Activated naive CD8-positive, alpha-beta T cell treated with anti-CD3 and anti-CD28 coated beads, Interleukin-2, amount 10 ng/mL, durations not matched to agents 7 days and 5 days (primary cell): ENCODE measurements around the gene STAU1. TPM values are rescaled to one million over a fixed set of nuclear protein-coding genes. Genes with fewer than 3 reads are reported as not detected.
A peak's percentile ranks its signal among the peaks of the same experiment; 100 is the strongest.
"Not testable (repeated sequence)": the region's sequence is repeated elsewhere in the genome, so short reads cannot be mapped to it uniquely, and the experiment has no call there.

Source experiments
- ATAC-seq: fragments of 150-1000 bp; cut with Tn5 transposase; one replicate; pipeline ENCODE4 v1.10.0; 2021; ENCODE audit warnings: low read depth, moderate library complexity
- POLR2A ChIA-PET: fragments of 350-600 bp; sonication (Branson Sonifier 250); formaldehyde crosslinking; loops from one replicate; lab custom pipeline; 2021; ENCODE audit warnings: antibody characterized with exemption; lab: Charles Lee
- DNase-seq: peaks from one replicate; pipeline ENCODE4 v3.0.0; 2021
- H3K27ac Mint-ChIP-seq: one replicate; pipeline ENCODE4 v1.8.0; 2022; ENCODE audit warnings: mild to moderate bottlenecking, mixed read lengths
- H3K27me3 Mint-ChIP-seq: one replicate; pipeline ENCODE4 v1.8.0; 2022; ENCODE audit warnings: mild to moderate bottlenecking, moderate library complexity, mixed read lengths
- H3K36me3 Mint-ChIP-seq: one replicate; pipeline ENCODE4 v1.8.0; 2021; ENCODE audit warnings: mild to moderate bottlenecking, mixed read lengths
- H3K4me1 Mint-ChIP-seq: one replicate; pipeline ENCODE4 v1.8.0; 2021; ENCODE audit warnings: mixed read lengths
- H3K4me3 Mint-ChIP-seq: one replicate; pipeline ENCODE4 v1.8.0; 2022; ENCODE audit warnings: mild to moderate bottlenecking, moderate library complexity, mixed read lengths
- H3K9me3 Mint-ChIP-seq: one replicate; pipeline ENCODE4 v1.8.0; 2021; ENCODE audit warnings: mixed read lengths
- total RNA-seq, 2 experiments: library from RNA; stranded (reverse); gene quantifications; one replicate each; pipeline ENCODE4 v1.2.3, GENCODE V29; 2021

Gene STAU1
- total RNA-seq, 2 experiments from 2014 or later = 52.5 to 54.2 TPM

GRCh38 chr20:49098136-49098535 lies 90.0 kb downstream of the STAU1 start:
- Mint-ChIP-seq H3K27me3 (no peaks in the 10 kb centered on the region), H3K4me3 (no peak overlapping the region), H3K36me3 (peaks cover 65% of the 10 kb centered on the region), H3K4me1 (peaks cover 12% of the 10 kb centered on the region), H3K27ac (no peak overlapping the region), H3K9me3 (no peaks in the 10 kb centered on the region)
- POLR2A ChIA-PET = no interaction called here
- ATAC-seq (no peak), DNase-seq (no peak)

GRCh38 chr20:49097159-49097558 lies 91.0 kb downstream of the STAU1 start:
- Mint-ChIP-seq H3K27me3 (no peaks in the 10 kb centered on the region), H3K9me3 (no peaks in the 10 kb centered on the region), H3K4me3 (no peak overlapping the region), H3K36me3 (peaks cover 55% of the 10 kb centered on the region), H3K27ac (no peak overlapping the region), H3K4me1 (peaks cover 12% of the 10 kb centered on the region)
- no peak for ATAC-seq
- no peak for DNase-seq
- POLR2A ChIA-PET = no interaction called here

GRCh38 chr20:49096203-49096730 lies 91.9 kb downstream of the STAU1 start:
- POLR2A ChIA-PET = no interaction called here
- H3K36me3 Mint-ChIP-seq = peaks cover 47% of the 10 kb centered on the region
- DNase-seq = no peak
- H3K27ac Mint-ChIP-seq = no peak overlapping the region
- peaks cover 11% of the 10 kb centered on the region for H3K4me1 Mint-ChIP-seq
- ATAC-seq = no peak
- H3K4me3 Mint-ChIP-seq = no peak overlapping the region
- no peaks in the 10 kb centered on the region for H3K9me3 Mint-ChIP-seq
- H3K27me3 Mint-ChIP-seq = no peaks in the 10 kb centered on the region

- DNase-seq = no peak
- H3K4me1 Mint-ChIP-seq = peaks cover 2% of the 10 kb centered on the region
- H3K9me3 Mint-ChIP-seq = no peaks in the 10 kb centered on the region
- no peak overlapping the region for H3K27ac Mint-ChIP-seq
- H3K36me3 Mint-ChIP-seq = peaks cover 28% of the 10 kb centered on the region
- POLR2A ChIA-PET = no interaction called here
- no peak for ATAC-seq
- H3K27me3 Mint-ChIP-seq = no peaks in the 10 kb centered on the region
- no peak overlapping the region for H3K4me3 Mint-ChIP-seq
These were observed 96.4 kb downstream of the STAU1 start for GRCh38 chr20:49091762-49092161.

- POLR2A ChIA-PET = no interaction called here
These were observed 97.0 kb downstream of the STAU1 start for GRCh38 chr20:49091104-49091503.

GRCh38 chr20:49082295-49082694 lies 105.8 kb downstream of the STAU1 start:
- POLR2A ChIA-PET, DNase-seq, H3K27me3 Mint-ChIP-seq, H3K27ac Mint-ChIP-seq, ATAC-seq, H3K9me3 Mint-ChIP-seq, H3K4me3 Mint-ChIP-seq: not testable (repeated sequence)
- H3K4me1 Mint-ChIP-seq = peaks cover 10% of the 10 kb centered on the region
- peaks cover 39% of the 10 kb centered on the region for H3K36me3 Mint-ChIP-seq

More at GRCh38 chr20:49091104-49091503, 97.0 kb downstream of the STAU1 start:
- DNase-seq = no peak
- Mint-ChIP-seq H3K36me3 (peaks cover 27% of the 10 kb centered on the region), H3K27ac (no peak overlapping the region), H3K4me3 (no peak overlapping the region), H3K27me3 (no peaks in the 10 kb centered on the region), H3K4me1 (peaks cover 2% of the 10 kb centered on the region), H3K9me3 (no peaks in the 10 kb centered on the region)
- no peak for ATAC-seq

GRCh38 chr20:49078310-49078709 lies 109.8 kb downstream of the STAU1 start:
- Mint-ChIP-seq H3K36me3 (peaks cover 20% of the 10 kb centered on the region), H3K4me1 (peaks cover 6% of the 10 kb centered on the region), H3K27me3 (no peaks in the 10 kb centered on the region), H3K4me3 (no peak overlapping the region), H3K27ac (no peak overlapping the region), H3K9me3 (no peaks in the 10 kb centered on the region)
- no peak for ATAC-seq
- no peak for DNase-seq
- POLR2A ChIA-PET = interaction anchor here (0.5 kb wide), 1 partner anchor 685 kb away, joined by 4 read pairs; no protein-coding TSS in a partner anchor

- Mint-ChIP-seq H3K36me3 (peaks cover 24% of the 10 kb centered on the region), H3K4me3 (no peak overlapping the region)
These were observed 113.6 kb downstream of the STAU1 start for GRCh38 chr20:49074521-49074920.

More at GRCh38 chr20:49074521-49074920, 113.6 kb downstream of the STAU1 start:
- no peaks in the 10 kb centered on the region for H3K9me3 Mint-ChIP-seq
- DNase-seq (no peak), ATAC-seq (no peak)
- no peaks in the 10 kb centered on the region for H3K27me3 Mint-ChIP-seq
- peaks cover 5% of the 10 kb centered on the region for H3K4me1 Mint-ChIP-seq
- H3K27ac Mint-ChIP-seq = peak overlapping the region; percentile 6
- POLR2A ChIA-PET = interaction anchor here (2.4 kb wide), 1 partner anchor 28 kb away, joined by 6 read pairs; the partner anchor contains the start of gene CSE1L

Other genes starting within 250 kb of the STAU1 start
- 10 to 100 TPM; 68.3 to 69.8 TPM for gene CSE1L, start 142.0 kb downstream of the STAU1 start, total RNA-seq
- 10 to 100 TPM; 46.1 to 47.6 TPM for gene DDX27, start 31.1 kb upstream of the STAU1 start, total RNA-seq
- 10 to 100 TPM; 64.2 to 66.6 TPM for gene ZNFX1, start 89.7 kb upstream of the STAU1 start, total RNA-seq